NCI-H82 (cell line): ENCODE measurements around the gene TMEM175.

Experiments
- DNase-seq: peaks from one replicate; lab custom pipeline; 2025; lab: John Stamatoyannopoulos, UW

TMEM175 gene

GRCh38 chr4:990746-991367 lies 58.6 kb downstream of the TMEM175 start:
- DNase-seq, result no peak

GRCh38 chr4:991451-992296 lies 59.4 kb downstream of the TMEM175 start:
- DNase-seq, result no peak

- no peak for DNase-seq
These were observed 60.2 kb downstream of the TMEM175 start for GRCh38 chr4:992297-993110.

- DNase-seq, result peak; percentile 41
These were observed 61.1 kb downstream of the TMEM175 start, which contains the start of gene SLC26A1 for GRCh38 chr4:993111-994029. SLC26A1 (minus strand) TSS chr4:993404; CDS start chr4:991703, 1,701 bp downstream.

GRCh38 chr4:995311-996026 lies 63.2 kb downstream of the TMEM175 start:
- no peak for DNase-seq

- DNase-seq, result no peak
These were observed 64.1 kb downstream of the TMEM175 start for GRCh38 chr4:996030-996996.

GRCh38 chr4:996997-997374 lies 64.7 kb downstream of the TMEM175 start:
- DNase-seq, result no peak

- DNase-seq, result no peak
These were observed 65.3 kb downstream of the TMEM175 start for GRCh38 chr4:997375-998071.

- DNase-seq, result no peak
These were observed 65.9 kb downstream of the TMEM175 start for GRCh38 chr4:998096-998691.

GRCh38 chr4:999240-999863 lies 67.1 kb downstream of the TMEM175 start:
- peak; percentile 48 for DNase-seq

GRCh38 chr4:999882-1000425 lies 67.7 kb downstream of the TMEM175 start:
- no peak for DNase-seq

- no peak for DNase-seq
These were observed 68.5 kb downstream of the TMEM175 start for GRCh38 chr4:1000686-1001260.

GRCh38 chr4:1001561-1002130 lies 69.4 kb downstream of the TMEM175 start:
- no peak for DNase-seq

GRCh38 chr4:1002131-1002630 lies 69.9 kb downstream of the TMEM175 start:
- DNase-seq, result peak; percentile 10

GRCh38 chr4:1002631-1003251 lies 70.5 kb downstream of the TMEM175 start:
- DNase-seq, result no peak
